GM23338 (cell line): ENCODE measurements around the gene PRRG1. TPM values are rescaled to one million over a fixed set of nuclear protein-coding genes. Genes with fewer than 3 reads are reported as not detected.

Experiments
- ATAC-seq: fragments of 200-7000 bp; cut with Tn5 transposase; 3 replicates; pipeline ENCODE4 v1.9.1; 2020
- DNase-seq: peaks from one replicate; pipeline ENCODE4 v3.0.0-alpha.2; 2015; ENCODE audit warnings: low spot score
- H2AFZ ChIP-seq: fragments of 200-600 bp; sonication (generic); 2 replicates; pipeline ENCODE4 v1.8.0; 2016; ENCODE audit warnings: antibody characterized with exemption, mild to moderate bottlenecking, moderate library complexity
- H3F3A ChIP-seq: fragments of 200-600 bp; sonication (generic); replicated peaks from 2 replicates; pipeline ENCODE4 v1.8.0; 2017; ENCODE audit warnings: antibody characterized with exemption, mixed run types, low read depth
- H3K27ac ChIP-seq: fragments of 200-600 bp; sonication (generic); 2 replicates; pipeline ENCODE4 v1.6.1; 2016; ENCODE audit warnings: low read depth
- H3K27me3 ChIP-seq: fragments of 200-600 bp; sonication (generic); 2 replicates; pipeline ENCODE4 v1.8.0; 2016; ENCODE audit warnings: mild to moderate bottlenecking, mixed run types, moderate library complexity; ENCODE audit not compliant: insufficient read depth
- H3K36me3 ChIP-seq: fragments of 200-600 bp; sonication (generic); 2 replicates; pipeline ENCODE4 v1.8.0; 2016; ENCODE audit warnings: mild to moderate bottlenecking; ENCODE audit not compliant: insufficient read depth
- H3K4me1 ChIP-seq: fragments of 200-600 bp; sonication (generic); 2 replicates; pipeline ENCODE4 v1.8.0; 2016; ENCODE audit warnings: mild to moderate bottlenecking, moderate library complexity; ENCODE audit not compliant: insufficient read depth
- H3K4me2 ChIP-seq: fragments of 200-600 bp; sonication (generic); 2 replicates; pipeline ENCODE4 v1.7.1; 2017; ENCODE audit warnings: mixed run types
- H3K4me3 ChIP-seq: fragments of 200-600 bp; sonication (generic); 2 replicates; pipeline ENCODE4 v1.6.1; 2016; ENCODE audit warnings: mixed run types
- H3K79me2 ChIP-seq: fragments of 200-600 bp; sonication (generic); replicated peaks from 2 replicates; pipeline ENCODE4 v1.8.0; 2017; ENCODE audit warnings: mild to moderate bottlenecking; ENCODE audit not compliant: insufficient read depth
- H3K9me2 ChIP-seq: fragments of 200-600 bp; sonication (generic); 2 replicates; pipeline ENCODE4 v1.8.0; 2017; ENCODE audit not compliant: insufficient read depth
- H4K20me1 ChIP-seq: fragments of 200-600 bp; sonication (generic); replicated peaks from 2 replicates; pipeline ENCODE4 v1.8.0; 2017; ENCODE audit warnings: mild to moderate bottlenecking; ENCODE audit not compliant: insufficient read depth
- H3K27ac Mint-ChIP-seq: 2 replicates; pipeline ENCODE4 v1.8.0; 2020; ENCODE audit warnings: inconsistent platforms, mild to moderate bottlenecking, moderate library complexity, mixed read lengths
- H3K27me3 Mint-ChIP-seq: 3 replicates; pipeline ENCODE4 v1.8.0; 2022; ENCODE audit warnings: low read depth, mild to moderate bottlenecking, moderate library complexity, mixed read lengths, inconsistent platforms; ENCODE audit not compliant: insufficient read depth, poor library complexity
- H3K36me3 Mint-ChIP-seq: 3 replicates; pipeline ENCODE4 v1.8.0; 2021; ENCODE audit warnings: low read depth, mild to moderate bottlenecking, inconsistent platforms, moderate library complexity, mixed read lengths
- H3K4me1 Mint-ChIP-seq: 3 replicates; pipeline ENCODE4 v1.8.0; 2020; ENCODE audit warnings: mild to moderate bottlenecking, inconsistent platforms, mixed read lengths
- H3K4me3 Mint-ChIP-seq: 3 replicates; pipeline ENCODE4 v1.8.0; 2021; ENCODE audit warnings: moderate library complexity, mild to moderate bottlenecking, inconsistent platforms, mixed read lengths
- H3K9me3 Mint-ChIP-seq: 3 replicates; pipeline ENCODE4 v1.8.0; 2020; ENCODE audit warnings: moderate library complexity, mild to moderate bottlenecking, inconsistent platforms, mixed read lengths
- CREB1 ChIP-seq: fragments of 250-450 bp; sonication (Bioruptor Pico); IDR thresholded peaks from 2 replicates; pipeline ENCODE4 v1.5.0; 2020; ENCODE audit warnings: low read depth, mild to moderate bottlenecking, moderate library complexity
- EZH2 ChIP-seq: fragments of 200-600 bp; sonication (generic); IDR thresholded peaks from one replicate; pipeline ENCODE4 v1.8.0; 2017; ENCODE audit warnings: antibody characterized with exemption, mild to moderate bottlenecking, low read depth; ENCODE audit not compliant: unreplicated experiment
- EZH2phosphoT487 ChIP-seq: fragments of 200-600 bp; sonication (generic); IDR thresholded peaks from one replicate; pipeline ENCODE4 v1.8.1; 2018; ENCODE audit warnings: antibody characterized with exemption; ENCODE audit not compliant: unreplicated experiment
- JUNB ChIP-seq: IDR thresholded peaks from one replicate; pipeline ENCODE4 v1.6.1; 2016; ENCODE audit warnings: antibody characterized with exemption; ENCODE audit not compliant: unreplicated experiment
- NANOG ChIP-seq: IDR thresholded peaks from 2 replicates; pipeline ENCODE4 v1.6.1; 2016; ENCODE audit warnings: antibody characterized with exemption, borderline replicate concordance
- POLR2AphosphoS5 ChIP-seq: IDR thresholded peaks from 2 replicates; pipeline ENCODE4 v1.6.1; 2016; ENCODE audit warnings: antibody characterized with exemption, low read depth
- STAT1 ChIP-seq: IDR thresholded peaks from one replicate; pipeline ENCODE4 v1.6.1; 2016; ENCODE audit warnings: antibody characterized with exemption; ENCODE audit not compliant: unreplicated experiment
- ZNF114 ChIP-seq: fragments of 250-450 bp; sonication (Bioruptor Pico); IDR thresholded peaks from 2 replicates; pipeline ENCODE4 v1.5.0; 2020; ENCODE audit warnings: mild to moderate bottlenecking, moderate library complexity
- ZNF331 ChIP-seq: fragments of 250-450 bp; sonication (Bioruptor Pico); IDR thresholded peaks from 2 replicates; pipeline ENCODE4 v1.5.0; 2020; ENCODE audit warnings: low read depth, mild to moderate bottlenecking, moderate library complexity
- polyA plus RNA-seq: library from polyadenylated mRNA; unstranded; fragments of >200 nt; fragmentation: Nextera tagmentation; extraction: Ambion mirVana; gene quantifications from 2 replicates; pipeline ENCODE4 v1.2.1, GENCODE V29; 2016
- total RNA-seq: library from RNA; depleted of rRNA; stranded (reverse); fragments of >200 nt; shearing (Covaris generic); gene quantifications from 2 replicates; pipeline ENCODE4 v1.2.3, GENCODE V29; 2014
- TF ChIP-seq, protein P1 (sequence below), 2 experiments: fragments of 200-600 bp in 1 of 2; sonication (generic) in 1 of 2; conservative IDR thresholded peaks; 2 replicates each; pipeline versions ENCODE4 v1.5.1 to v1.6.1; 2016 to 2017; ENCODE audit warnings: antibody characterized with exemption in 2 of 2, low read depth in 2 of 2, mild to moderate bottlenecking in 2 of 2, moderate library complexity in 1 of 2
- TF ChIP-seq, protein P2 (sequence below): IDR thresholded peaks from one replicate; pipeline ENCODE4 v1.6.1; 2018; ENCODE audit warnings: antibody characterized with exemption; ENCODE audit not compliant: unreplicated experiment
- TF ChIP-seq, protein P3 (sequence below): fragments of 250-450 bp; sonication (Bioruptor Pico); IDR thresholded peaks from 2 replicates; pipeline ENCODE4 v1.5.0; 2020; ENCODE audit warnings: mild to moderate bottlenecking, moderate library complexity

PRRG1 gene
- total and polyA plus RNA-seq, 2 experiments from 2014 or later = 3.8 to 10.8 TPM

DNA sequence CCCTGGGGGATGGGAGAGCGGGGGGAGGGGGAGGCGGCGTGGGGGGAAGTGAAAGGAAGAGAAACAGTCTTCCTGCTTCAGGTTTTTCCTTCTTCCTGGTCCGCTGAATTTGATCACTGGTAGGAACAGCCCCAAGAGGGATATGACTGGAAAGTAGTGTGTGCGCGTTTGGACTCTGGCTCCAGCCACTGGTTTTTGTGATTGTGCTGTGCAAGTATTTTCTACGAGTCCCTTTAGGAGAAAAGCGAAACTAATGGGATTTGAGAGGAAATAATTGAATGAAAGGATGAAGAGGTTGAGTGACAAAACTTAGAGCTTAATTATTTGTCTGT is 836 bp downstream of the PRRG1 start:
- Mint-ChIP-seq H3K9me3 (no peaks in the 10 kb centered on the region), H3K4me3 (peak overlapping the region; percentile 82), H3K36me3 (no peaks in the 10 kb centered on the region), H3K27me3 (peaks cover 1% of the 10 kb centered on the region), H3K27ac (no peak overlapping the region), H3K4me1 (peaks cover 26% of the 10 kb centered on the region; the same call in 2 of the 3 replicates)
- peak overlapping the region; percentile 86 for H3K4me2 ChIP-seq
- no peak overlapping the region; the same call in 1 of the 2 replicates for H2AFZ ChIP-seq
- DNase-seq (no peak), ATAC-seq (no peak; the same call in 2 of the 3 replicates)
- peaks cover 24% of the 10 kb centered on the region for H3K4me1 ChIP-seq
- no peaks in the 10 kb centered on the region for H3F3A ChIP-seq
- H3K9me2 ChIP-seq = no peaks in the 10 kb centered on the region
- no peak overlapping the region for H3K27ac ChIP-seq
- H3K27me3 ChIP-seq = no peaks in the 10 kb centered on the region
- H3K79me2 ChIP-seq = peaks cover 45% of the 10 kb centered on the region
- no peaks in the 10 kb centered on the region for H3K36me3 ChIP-seq
- H3K4me3 ChIP-seq = peak overlapping the region; percentile 79
- H4K20me1 ChIP-seq = no peaks in the 10 kb centered on the region
- TF ChIP-seq ZNF331 (no peak), ZNF114 (CRISPR knock-in tag) (no peak), EZH2 (no peak), NANOG (no peak), EZH2phosphoT487 (no peak), CREB1 (CRISPR knock-in tag) (no peak), STAT1 (no peak), JUNB (no peak), POLR2AphosphoS5 (no peak)
- TF ChIP-seq, protein P1, sequence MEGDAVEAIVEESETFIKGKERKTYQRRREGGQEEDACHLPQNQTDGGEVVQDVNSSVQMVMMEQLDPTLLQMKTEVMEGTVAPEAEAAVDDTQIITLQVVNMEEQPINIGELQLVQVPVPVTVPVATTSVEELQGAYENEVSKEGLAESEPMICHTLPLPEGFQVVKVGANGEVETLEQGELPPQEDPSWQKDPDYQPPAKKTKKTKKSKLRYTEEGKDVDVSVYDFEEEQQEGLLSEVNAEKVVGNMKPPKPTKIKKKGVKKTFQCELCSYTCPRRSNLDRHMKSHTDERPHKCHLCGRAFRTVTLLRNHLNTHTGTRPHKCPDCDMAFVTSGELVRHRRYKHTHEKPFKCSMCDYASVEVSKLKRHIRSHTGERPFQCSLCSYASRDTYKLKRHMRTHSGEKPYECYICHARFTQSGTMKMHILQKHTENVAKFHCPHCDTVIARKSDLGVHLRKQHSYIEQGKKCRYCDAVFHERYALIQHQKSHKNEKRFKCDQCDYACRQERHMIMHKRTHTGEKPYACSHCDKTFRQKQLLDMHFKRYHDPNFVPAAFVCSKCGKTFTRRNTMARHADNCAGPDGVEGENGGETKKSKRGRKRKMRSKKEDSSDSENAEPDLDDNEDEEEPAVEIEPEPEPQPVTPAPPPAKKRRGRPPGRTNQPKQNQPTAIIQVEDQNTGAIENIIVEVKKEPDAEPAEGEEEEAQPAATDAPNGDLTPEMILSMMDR (conservative IDR thresholded peaks at IDR 0.05; ENCODE audit: low read depth in 2 of 2) = no peak
- TF ChIP-seq, protein P2, sequence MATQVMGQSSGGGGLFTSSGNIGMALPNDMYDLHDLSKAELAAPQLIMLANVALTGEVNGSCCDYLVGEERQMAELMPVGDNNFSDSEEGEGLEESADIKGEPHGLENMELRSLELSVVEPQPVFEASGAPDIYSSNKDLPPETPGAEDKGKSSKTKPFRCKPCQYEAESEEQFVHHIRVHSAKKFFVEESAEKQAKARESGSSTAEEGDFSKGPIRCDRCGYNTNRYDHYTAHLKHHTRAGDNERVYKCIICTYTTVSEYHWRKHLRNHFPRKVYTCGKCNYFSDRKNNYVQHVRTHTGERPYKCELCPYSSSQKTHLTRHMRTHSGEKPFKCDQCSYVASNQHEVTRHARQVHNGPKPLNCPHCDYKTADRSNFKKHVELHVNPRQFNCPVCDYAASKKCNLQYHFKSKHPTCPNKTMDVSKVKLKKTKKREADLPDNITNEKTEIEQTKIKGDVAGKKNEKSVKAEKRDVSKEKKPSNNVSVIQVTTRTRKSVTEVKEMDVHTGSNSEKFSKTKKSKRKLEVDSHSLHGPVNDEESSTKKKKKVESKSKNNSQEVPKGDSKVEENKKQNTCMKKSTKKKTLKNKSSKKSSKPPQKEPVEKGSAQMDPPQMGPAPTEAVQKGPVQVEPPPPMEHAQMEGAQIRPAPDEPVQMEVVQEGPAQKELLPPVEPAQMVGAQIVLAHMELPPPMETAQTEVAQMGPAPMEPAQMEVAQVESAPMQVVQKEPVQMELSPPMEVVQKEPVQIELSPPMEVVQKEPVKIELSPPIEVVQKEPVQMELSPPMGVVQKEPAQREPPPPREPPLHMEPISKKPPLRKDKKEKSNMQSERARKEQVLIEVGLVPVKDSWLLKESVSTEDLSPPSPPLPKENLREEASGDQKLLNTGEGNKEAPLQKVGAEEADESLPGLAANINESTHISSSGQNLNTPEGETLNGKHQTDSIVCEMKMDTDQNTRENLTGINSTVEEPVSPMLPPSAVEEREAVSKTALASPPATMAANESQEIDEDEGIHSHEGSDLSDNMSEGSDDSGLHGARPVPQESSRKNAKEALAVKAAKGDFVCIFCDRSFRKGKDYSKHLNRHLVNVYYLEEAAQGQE = no peak

DNA sequence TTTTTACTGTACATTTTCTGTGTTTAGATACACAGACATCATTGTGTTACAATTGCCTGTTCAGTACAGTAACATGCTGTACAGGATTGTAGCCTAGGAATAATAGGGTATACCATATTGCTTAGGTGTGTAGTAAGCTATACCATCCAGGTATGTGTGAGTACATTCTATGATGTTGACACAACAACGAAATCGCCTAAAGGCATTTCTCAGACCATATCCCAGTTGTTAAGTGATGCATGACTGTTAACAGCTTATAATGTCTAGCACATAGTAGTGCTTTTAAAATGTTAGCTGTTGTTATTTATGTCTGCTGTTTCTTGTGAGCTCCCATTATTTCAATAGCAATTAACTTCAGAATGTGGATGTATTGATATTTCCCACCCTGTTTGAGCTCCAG is 4.5 kb downstream of the PRRG1 start:
- Histone ChIP-seq H3K9me2 (no peaks in the 10 kb centered on the region), H3K36me3 (no peaks in the 10 kb centered on the region), H3K27me3 (no peaks in the 10 kb centered on the region), H3K4me1 (peaks cover 16% of the 10 kb centered on the region), H4K20me1 (no peaks in the 10 kb centered on the region), H3K27ac (no peak overlapping the region), H3F3A (no peaks in the 10 kb centered on the region), H3K4me2 (no peak overlapping the region), H2AFZ (no peak overlapping the region), H3K79me2 (peaks cover 70% of the 10 kb centered on the region), H3K4me3 (no peak overlapping the region)
- no peak overlapping the region for H3K27ac Mint-ChIP-seq
- H3K36me3 Mint-ChIP-seq = no peaks in the 10 kb centered on the region; the same call in 2 of the 3 replicates
- peaks cover 1% of the 10 kb centered on the region for H3K27me3 Mint-ChIP-seq
- H3K4me1 Mint-ChIP-seq = peaks cover 17% of the 10 kb centered on the region; the same call in 2 of the 3 replicates
- DNase-seq (no peak), ATAC-seq (no peak)
- TF ChIP-seq JUNB (no peak), NANOG (no peak)
- TF ChIP-seq, protein P3, sequence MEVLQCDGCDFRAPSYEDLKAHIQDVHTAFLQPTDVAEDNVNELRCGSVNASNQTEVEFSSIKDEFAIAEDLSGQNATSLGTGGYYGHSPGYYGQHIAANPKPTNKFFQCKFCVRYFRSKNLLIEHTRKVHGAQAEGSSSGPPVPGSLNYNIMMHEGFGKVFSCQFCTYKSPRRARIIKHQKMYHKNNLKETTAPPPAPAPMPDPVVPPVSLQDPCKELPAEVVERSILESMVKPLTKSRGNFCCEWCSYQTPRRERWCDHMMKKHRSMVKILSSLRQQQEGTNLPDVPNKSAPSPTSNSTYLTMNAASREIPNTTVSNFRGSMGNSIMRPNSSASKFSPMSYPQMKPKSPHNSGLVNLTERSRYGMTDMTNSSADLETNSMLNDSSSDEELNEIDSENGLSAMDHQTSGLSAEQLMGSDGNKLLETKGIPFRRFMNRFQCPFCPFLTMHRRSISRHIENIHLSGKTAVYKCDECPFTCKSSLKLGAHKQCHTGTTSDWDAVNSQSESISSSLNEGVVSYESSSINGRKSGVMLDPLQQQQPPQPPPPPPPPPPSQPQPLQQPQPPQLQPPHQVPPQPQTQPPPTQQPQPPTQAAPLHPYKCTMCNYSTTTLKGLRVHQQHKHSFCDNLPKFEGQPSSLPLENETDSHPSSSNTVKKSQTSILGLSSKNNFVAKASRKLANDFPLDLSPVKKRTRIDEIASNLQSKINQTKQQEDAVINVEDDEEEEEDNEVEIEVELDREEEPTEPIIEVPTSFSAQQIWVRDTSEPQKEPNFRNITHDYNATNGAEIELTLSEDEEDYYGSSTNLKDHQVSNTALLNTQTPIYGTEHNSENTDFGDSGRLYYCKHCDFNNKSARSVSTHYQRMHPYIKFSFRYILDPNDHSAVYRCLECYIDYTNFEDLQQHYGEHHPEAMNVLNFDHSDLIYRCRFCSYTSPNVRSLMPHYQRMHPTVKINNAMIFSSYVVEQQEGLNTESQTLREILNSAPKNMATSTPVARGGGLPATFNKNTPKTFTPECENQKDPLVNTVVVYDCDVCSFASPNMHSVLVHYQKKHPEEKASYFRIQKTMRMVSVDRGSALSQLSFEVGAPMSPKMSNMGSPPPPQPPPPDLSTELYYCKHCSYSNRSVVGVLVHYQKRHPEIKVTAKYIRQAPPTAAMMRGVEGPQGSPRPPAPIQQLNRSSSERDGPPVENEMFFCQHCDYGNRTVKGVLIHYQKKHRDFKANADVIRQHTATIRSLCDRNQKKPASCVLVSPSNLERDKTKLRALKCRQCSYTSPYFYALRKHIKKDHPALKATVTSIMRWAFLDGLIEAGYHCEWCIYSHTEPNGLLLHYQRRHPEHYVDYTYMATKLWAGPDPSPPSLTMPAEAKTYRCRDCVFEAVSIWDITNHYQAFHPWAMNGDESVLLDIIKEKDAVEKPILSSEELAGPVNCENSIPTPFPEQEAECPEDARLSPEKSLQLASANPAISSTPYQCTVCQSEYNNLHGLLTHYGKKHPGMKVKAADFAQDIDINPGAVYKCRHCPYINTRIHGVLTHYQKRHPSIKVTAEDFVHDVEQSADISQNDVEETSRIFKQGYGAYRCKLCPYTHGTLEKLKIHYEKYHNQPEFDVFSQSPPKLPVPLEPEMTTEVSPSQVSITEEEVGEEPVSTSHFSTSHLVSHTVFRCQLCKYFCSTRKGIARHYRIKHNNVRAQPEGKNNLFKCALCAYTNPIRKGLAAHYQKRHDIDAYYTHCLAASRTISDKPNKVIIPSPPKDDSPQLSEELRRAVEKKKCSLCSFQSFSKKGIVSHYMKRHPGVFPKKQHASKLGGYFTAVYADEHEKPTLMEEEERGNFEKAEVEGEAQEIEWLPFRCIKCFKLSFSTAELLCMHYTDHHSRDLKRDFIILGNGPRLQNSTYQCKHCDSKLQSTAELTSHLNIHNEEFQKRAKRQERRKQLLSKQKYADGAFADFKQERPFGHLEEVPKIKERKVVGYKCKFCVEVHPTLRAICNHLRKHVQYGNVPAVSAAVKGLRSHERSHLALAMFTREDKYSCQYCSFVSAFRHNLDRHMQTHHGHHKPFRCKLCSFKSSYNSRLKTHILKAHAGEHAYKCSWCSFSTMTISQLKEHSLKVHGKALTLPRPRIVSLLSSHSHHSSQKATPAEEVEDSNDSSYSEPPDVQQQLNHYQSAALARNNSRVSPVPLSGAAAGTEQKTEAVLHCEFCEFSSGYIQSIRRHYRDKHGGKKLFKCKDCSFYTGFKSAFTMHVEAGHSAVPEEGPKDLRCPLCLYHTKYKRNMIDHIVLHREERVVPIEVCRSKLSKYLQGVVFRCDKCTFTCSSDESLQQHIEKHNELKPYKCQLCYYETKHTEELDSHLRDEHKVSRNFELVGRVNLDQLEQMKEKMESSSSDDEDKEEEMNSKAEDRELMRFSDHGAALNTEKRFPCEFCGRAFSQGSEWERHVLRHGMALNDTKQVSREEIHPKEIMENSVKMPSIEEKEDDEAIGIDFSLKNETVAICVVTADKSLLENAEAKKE (CRISPR knock-in tag) = no peak
- no peaks in the 10 kb centered on the region for H3K9me3 Mint-ChIP-seq
- no peak overlapping the region for H3K4me3 Mint-ChIP-seq
